A673 (cell line): ENCODE measurements around the gene ULK1.
"Not testable (repeated sequence)": the region's sequence is repeated elsewhere in the genome, so short reads cannot be mapped to it uniquely, and the experiment has no call there.

Experiments used
- EZH2 ChIP-seq: fragments of 200-600 bp; sonication (generic); IDR thresholded peaks from 2 replicates; pipeline ENCODE4 v1.6.1; 2017; ENCODE audit warnings: borderline replicate concordance, low read depth, mild to moderate bottlenecking, mixed read lengths, antibody characterized with exemption, low read length; ENCODE audit not compliant: poor library complexity, severe bottlenecking
- TF ChIP-seq, protein P1 (sequence below): fragments of 300-800, 200-600 bp; sonication (generic); conservative IDR thresholded peaks from 2 replicates; pipeline ENCODE4 v1.5.1; 2017; ENCODE audit warnings: low read depth, mild to moderate bottlenecking, antibody characterized with exemption, low read length, moderate library complexity, mixed read lengths

DNA sequence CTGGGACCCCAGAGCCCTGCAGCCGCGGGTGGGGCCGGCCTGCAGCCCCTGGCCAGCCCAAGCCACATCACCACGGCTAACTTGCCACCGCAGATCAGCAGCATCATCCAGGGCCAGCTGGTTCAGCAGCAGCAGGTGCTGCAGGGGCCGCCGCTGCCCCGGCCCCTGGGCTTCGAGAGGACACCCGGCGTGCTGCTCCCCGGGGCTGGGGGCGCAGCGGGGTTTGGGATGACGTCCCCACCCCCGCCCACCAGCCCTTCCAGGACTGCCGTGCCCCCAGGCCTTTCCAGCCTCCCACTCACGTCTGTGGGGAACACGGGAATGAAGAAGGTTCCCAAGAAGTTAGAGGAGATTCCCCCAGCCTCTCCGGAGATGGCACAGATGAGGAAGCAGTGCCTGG is 66.9 kb downstream of the ULK1 start:
- not testable (repeated sequence) for TF ChIP-seq EZH2
- TF ChIP-seq, protein P1, sequence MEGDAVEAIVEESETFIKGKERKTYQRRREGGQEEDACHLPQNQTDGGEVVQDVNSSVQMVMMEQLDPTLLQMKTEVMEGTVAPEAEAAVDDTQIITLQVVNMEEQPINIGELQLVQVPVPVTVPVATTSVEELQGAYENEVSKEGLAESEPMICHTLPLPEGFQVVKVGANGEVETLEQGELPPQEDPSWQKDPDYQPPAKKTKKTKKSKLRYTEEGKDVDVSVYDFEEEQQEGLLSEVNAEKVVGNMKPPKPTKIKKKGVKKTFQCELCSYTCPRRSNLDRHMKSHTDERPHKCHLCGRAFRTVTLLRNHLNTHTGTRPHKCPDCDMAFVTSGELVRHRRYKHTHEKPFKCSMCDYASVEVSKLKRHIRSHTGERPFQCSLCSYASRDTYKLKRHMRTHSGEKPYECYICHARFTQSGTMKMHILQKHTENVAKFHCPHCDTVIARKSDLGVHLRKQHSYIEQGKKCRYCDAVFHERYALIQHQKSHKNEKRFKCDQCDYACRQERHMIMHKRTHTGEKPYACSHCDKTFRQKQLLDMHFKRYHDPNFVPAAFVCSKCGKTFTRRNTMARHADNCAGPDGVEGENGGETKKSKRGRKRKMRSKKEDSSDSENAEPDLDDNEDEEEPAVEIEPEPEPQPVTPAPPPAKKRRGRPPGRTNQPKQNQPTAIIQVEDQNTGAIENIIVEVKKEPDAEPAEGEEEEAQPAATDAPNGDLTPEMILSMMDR = not testable (repeated sequence)
